Measurements from ENCODE around the gene BCAS3.

The BCAS3 gene

GRCh38 chr17:61073799-61074513 lies 396.3 kb downstream of the BCAS3 start:
- no peak for DNase-seq

GRCh38 chr17:61075988-61076387 lies 398.3 kb downstream of the BCAS3 start:
- DNase-seq: no peak

- DNase-seq: no peak
Measured at GRCh38 chr17:61076621-61077031, 399.0 kb downstream of the BCAS3 start.

GRCh38 chr17:61081959-61082358 lies 404.3 kb downstream of the BCAS3 start:
- no peak for DNase-seq

GRCh38 chr17:61084260-61084659 lies 406.6 kb downstream of the BCAS3 start:
- no peak for DNase-seq

GRCh38 chr17:61087024-61087423 lies 409.4 kb downstream of the BCAS3 start:
- no peak for DNase-seq

GRCh38 chr17:61088556-61088955 lies 410.9 kb downstream of the BCAS3 start:
- no peak for DNase-seq

- no peak for DNase-seq
Measured at GRCh38 chr17:61091096-61091495, 413.4 kb downstream of the BCAS3 start.

GRCh38 chr17:61097781-61098180 lies 420.1 kb downstream of the BCAS3 start:
- DNase-seq: no peak

GRCh38 chr17:61106354-61106753 lies 428.7 kb downstream of the BCAS3 start:
- DNase-seq: no peak

- no peak for DNase-seq
Measured at GRCh38 chr17:61116577-61116976, 438.9 kb downstream of the BCAS3 start.

- DNase-seq: no peak
Measured at GRCh38 chr17:61117983-61118382, 440.3 kb downstream of the BCAS3 start.

- no peak for DNase-seq
Measured at GRCh38 chr17:61118871-61119270, 441.2 kb downstream of the BCAS3 start.

- no peak for DNase-seq
Measured at GRCh38 chr17:61122326-61122913, 444.8 kb downstream of the BCAS3 start.

- DNase-seq: no peak
Measured at GRCh38 chr17:61124562-61124961, 446.9 kb downstream of the BCAS3 start.

GRCh38 chr17:61126473-61127249 lies 449.0 kb downstream of the BCAS3 start:
- no peak for DNase-seq

GRCh38 chr17:61127960-61128359 lies 450.3 kb downstream of the BCAS3 start:
- no peak for DNase-seq

- DNase-seq: no peak
Measured at GRCh38 chr17:61128661-61129115, 451.0 kb downstream of the BCAS3 start.

- no peak for DNase-seq
Measured at GRCh38 chr17:61129267-61130254, 451.9 kb downstream of the BCAS3 start.

- no peak for DNase-seq
Measured at GRCh38 chr17:61130330-61130729, 452.7 kb downstream of the BCAS3 start.

- no peak for DNase-seq
Measured at GRCh38 chr17:61131585-61131984, 453.9 kb downstream of the BCAS3 start.

- DNase-seq: no peak
Measured at GRCh38 chr17:61132524-61132923, 454.9 kb downstream of the BCAS3 start.

- no peak for DNase-seq
Measured at GRCh38 chr17:61133853-61134252, 456.2 kb downstream of the BCAS3 start.
